Testis (tissue), 2 donors: Measurements from ENCODE around the gene NAA16.

Source experiments
- POLR2A ChIP-seq: fragments of 450-650 bp; IDR thresholded peaks from one replicate; pipeline ENCODE4 v1.6.1; 2017; ENCODE audit warnings: antibody characterized with exemption, mild to moderate bottlenecking, moderate library complexity
- TF ChIP-seq, protein P1 (sequence below), 3 experiments: fragments of 450-650 bp in 2 of 3; fragments of 200-600 bp in 1 of 3; sonication (generic) in 1 of 3; IDR thresholded peaks; one replicate each; pipeline ENCODE4 v1.5.1; 2016 to 2019; ENCODE audit warnings: antibody characterized with exemption in 3 of 3, mild to moderate bottlenecking in 2 of 3, moderate library complexity in 1 of 3

DNA sequence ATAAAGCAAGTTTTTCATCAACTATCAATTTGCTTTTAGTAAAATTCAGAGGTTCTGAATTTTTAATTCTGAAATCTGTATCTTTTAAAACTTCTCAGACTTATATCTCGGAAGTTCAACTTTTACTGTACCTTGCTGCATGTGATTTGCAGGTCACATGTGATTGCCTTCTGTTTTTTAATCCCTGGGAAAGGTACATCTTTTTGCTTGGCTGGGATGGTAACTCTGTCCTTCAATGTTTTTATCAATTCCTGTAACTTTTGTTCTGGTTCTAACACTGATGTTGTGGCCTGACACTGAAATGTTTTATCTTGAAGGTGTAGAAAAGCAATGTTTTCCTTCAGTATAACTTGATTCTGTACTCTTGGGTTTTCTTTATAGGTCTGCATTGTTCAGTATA, 16.2 kb upstream of the NAA16 start:
- TF ChIP-seq, protein P1, sequence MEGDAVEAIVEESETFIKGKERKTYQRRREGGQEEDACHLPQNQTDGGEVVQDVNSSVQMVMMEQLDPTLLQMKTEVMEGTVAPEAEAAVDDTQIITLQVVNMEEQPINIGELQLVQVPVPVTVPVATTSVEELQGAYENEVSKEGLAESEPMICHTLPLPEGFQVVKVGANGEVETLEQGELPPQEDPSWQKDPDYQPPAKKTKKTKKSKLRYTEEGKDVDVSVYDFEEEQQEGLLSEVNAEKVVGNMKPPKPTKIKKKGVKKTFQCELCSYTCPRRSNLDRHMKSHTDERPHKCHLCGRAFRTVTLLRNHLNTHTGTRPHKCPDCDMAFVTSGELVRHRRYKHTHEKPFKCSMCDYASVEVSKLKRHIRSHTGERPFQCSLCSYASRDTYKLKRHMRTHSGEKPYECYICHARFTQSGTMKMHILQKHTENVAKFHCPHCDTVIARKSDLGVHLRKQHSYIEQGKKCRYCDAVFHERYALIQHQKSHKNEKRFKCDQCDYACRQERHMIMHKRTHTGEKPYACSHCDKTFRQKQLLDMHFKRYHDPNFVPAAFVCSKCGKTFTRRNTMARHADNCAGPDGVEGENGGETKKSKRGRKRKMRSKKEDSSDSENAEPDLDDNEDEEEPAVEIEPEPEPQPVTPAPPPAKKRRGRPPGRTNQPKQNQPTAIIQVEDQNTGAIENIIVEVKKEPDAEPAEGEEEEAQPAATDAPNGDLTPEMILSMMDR (IDR thresholded peaks at IDR 0.05) = no peak
- TF ChIP-seq POLR2A = no peak
